Omental fat pad (tissue), 4 donors: ENCODE results near the gene ZFR2. TPM values are rescaled to one million over a fixed set of nuclear protein-coding genes. Genes with fewer than 3 reads are reported as not detected.

ENCODE experiments used
- ATAC-seq: fragments of 150-250 bp; one replicate; pipeline ENCODE4 v1.9.1; 2016; ENCODE audit warnings: mild to moderate bottlenecking, moderate library complexity; ENCODE audit not compliant: low FRiP score
- DNase-seq: peaks from one replicate; pipeline ENCODE4 v3.0.0-alpha.2; 2019; ENCODE audit warnings: low spot score
- total RNA-seq, 4 donors: library from RNA; depleted of rRNA; stranded (reverse); fragments of >200 nt; gene quantifications; one replicate each; pipeline ENCODE4 v1.1.0, GENCODE V29; 2016
- TF ChIP-seq, protein P1 (sequence below), 3 donors: fragments of 450-650 bp; IDR thresholded peaks; one replicate each; pipeline ENCODE4 v1.5.1; 2016 to 2017; ENCODE audit warnings: antibody characterized with exemption in 3 of 3, mild to moderate bottlenecking in 3 of 3, moderate library complexity in 2 of 3

ZFR2 gene
- total RNA-seq, 4 donors from 2014 or later: 0.12 TPM; not detected in 3

DNA sequence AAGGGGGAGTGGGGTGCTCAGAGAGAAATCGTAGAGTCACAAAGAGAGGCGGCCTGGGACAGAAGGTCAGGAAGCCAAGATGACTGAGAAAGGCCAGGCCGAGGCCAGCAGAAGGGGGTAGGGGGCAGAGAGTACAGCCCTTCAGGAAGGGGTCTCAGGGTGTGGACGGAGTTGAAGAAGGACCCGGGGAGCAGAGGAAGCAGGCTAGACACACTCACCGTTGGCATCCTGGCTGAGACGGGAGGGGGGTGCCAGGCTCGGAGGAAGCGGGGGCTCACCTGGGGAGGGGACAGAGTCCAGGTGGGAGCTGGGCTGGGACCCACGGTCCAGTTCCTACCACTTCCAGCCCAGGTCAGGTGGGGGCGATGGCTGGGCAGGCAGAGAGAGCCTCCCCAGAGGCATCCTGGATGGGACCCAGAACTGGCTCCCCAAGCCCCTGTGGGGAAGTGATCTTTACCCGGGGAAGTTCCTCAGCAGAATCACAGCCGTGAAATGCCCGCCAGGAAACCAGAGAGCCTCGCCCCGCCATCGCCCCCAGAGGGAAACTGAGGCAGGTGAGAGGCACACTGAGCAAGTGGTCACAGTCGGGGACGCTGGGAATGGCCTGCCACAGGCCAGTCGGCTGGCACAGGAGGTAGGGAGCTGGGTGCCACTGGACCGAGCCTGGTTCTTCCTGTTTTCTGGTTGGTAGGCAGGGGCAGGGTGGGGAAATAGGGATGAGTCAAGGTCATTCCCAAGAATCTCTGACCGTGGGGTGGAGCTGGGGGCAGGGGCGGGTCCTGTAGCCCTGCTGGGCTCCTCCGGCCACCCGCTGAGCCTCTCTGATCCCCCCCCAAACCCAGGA lies 84.0 kb downstream of the ZFR2 start:
- DNase-seq (no peak), ATAC-seq (no peak)
- TF ChIP-seq, protein P1, sequence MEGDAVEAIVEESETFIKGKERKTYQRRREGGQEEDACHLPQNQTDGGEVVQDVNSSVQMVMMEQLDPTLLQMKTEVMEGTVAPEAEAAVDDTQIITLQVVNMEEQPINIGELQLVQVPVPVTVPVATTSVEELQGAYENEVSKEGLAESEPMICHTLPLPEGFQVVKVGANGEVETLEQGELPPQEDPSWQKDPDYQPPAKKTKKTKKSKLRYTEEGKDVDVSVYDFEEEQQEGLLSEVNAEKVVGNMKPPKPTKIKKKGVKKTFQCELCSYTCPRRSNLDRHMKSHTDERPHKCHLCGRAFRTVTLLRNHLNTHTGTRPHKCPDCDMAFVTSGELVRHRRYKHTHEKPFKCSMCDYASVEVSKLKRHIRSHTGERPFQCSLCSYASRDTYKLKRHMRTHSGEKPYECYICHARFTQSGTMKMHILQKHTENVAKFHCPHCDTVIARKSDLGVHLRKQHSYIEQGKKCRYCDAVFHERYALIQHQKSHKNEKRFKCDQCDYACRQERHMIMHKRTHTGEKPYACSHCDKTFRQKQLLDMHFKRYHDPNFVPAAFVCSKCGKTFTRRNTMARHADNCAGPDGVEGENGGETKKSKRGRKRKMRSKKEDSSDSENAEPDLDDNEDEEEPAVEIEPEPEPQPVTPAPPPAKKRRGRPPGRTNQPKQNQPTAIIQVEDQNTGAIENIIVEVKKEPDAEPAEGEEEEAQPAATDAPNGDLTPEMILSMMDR (IDR thresholded peaks at IDR 0.05): no peak

DNA sequence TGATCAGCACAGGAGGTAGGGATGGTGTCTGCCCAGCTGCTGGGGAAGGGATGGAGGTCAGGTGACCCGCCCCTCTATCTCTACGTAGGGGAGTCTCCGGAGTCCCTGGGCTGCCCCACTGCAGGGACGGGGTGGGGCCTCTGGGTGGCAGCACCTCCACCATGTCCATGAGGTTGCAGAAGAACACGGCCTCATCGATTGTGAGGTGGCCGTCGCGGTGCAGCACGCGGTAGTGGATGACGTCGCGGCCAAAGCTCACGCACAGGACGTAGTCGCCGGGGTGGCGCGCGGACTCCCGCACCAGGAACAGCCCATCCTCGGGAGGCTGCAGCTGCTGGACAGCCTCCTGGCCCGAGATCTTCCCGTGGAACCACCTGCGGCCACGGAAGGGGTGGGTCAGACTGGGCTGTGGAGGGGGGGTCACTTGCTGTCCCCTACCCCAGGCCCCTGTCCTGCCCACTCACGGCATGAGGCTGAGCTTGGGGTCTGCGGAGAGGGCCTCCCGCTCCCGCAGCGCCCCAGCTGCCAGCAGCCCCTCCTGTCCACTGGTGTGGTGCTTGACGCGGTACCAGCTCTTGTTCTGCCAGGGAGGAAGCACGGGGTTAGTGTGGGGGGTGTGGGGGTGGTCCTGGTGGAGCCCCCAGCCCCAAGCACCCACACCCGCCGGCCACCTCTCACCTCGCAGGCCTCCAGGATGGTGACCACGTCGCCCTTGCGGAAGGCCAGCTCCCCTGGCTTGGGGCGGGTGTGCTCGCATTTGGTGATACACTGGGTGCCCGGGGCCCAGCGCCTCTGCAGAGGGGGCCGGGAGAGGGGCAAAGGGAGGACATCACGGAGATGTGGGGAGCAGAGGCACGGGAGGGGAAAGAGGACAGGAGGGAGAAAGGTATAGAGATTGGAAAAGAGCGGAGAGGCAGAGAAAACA lies 84.9 kb downstream of the ZFR2 start:
- TF ChIP-seq, protein P1 (IDR thresholded peaks at IDR 0.05): no peak
- ATAC-seq (no peak), DNase-seq (no peak)

DNA sequence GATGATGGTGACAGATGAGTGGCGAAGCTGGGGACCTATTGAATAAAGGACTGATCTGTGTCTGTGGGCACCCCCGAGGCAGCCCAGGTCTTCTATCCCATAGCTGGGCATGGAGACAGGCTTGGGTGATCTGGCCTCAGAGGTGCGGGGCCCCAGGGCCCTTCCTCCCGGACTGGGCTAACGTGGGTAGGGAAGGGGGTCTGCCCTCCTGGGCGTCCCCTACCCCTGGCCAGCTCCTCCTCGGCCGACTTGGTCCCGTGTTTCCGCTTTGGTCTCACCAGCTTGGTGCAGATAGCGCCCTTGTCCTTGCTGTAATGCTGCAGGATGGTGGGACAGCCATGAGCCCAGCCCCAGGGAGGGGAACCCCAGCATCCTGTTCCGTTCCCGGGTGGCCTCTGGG lies 85.9 kb downstream of the ZFR2 start:
- TF ChIP-seq, protein P1 (IDR thresholded peaks at IDR 0.05): no peak

DNA sequence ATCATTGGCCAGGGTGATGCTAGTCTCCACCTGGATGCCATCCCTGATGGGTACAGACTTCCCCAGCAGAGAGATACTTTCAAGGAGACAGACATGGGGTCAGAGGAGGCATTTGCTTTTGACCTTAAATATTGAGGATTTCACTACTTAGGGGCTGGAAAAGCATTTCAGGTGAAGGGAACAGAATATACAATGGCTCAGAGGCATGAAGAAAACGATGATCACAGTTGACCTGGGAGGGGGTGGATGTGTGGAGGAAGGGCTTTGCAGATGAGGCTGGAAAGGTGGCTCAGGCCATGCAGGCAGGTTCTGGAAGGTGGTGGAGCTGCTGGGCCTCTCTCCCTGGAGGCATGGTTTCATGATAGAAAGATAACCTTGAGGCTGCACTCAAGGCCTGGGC lies 86.5 kb downstream of the ZFR2 start:
- ATAC-seq: no peak
- no peak for DNase-seq
- TF ChIP-seq, protein P1 (IDR thresholded peaks at IDR 0.05): no peak

More for the DNA sequence above, 85.9 kb downstream of the ZFR2 start:
- DNase-seq (no peak), ATAC-seq (no peak)

DNA sequence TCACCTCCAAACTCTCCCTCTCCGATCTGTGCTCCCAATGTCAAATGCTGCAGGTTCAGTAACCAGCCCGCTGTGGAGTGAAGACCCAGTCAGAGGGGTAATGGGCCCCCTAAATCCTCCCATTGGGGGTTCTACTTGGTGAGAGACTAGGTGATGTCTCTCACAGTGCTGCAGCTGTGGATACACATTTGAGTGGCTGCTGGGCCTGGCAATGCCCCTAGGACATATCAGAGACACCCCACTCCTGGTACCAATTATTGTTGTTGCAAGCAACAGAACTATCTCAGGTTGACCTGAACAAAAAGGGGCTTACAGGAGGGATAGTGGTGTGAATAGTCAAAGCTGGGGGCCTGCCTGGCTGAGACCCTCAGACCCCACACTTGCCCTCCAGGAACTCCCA lies 87.2 kb downstream of the ZFR2 start:
- no peak for DNase-seq
- ATAC-seq: no peak
- TF ChIP-seq, protein P1 (IDR thresholded peaks at IDR 0.05): no peak

DNA sequence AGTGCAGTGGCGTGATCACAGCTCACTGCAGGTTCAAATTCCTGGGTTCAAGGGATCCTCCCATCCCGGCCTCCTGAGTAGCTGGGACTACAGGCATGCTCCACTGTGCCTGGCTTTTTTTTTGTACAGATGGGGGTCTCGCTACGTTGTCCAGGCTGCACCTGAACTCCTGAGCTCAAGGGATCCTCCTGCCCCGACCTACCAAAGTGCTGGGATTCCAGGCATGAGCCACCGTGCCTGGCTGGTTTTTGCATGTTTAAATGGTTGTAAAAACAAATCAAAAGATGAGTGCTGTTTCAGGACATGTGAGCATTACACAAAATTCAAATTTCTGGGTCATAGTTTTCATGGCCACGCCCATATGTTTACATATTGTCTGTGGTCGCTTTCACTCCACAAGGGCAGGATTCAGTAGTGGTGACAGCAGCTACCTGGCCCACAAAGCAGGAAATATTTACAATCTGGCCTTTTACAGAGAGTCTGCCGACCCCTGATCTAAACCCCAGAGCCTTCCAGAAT lies 88.0 kb downstream of the ZFR2 start:
- no peak for ATAC-seq

More for the DNA sequence above, 88.0 kb downstream of the ZFR2 start:
- TF ChIP-seq, protein P1 (IDR thresholded peaks at IDR 0.05): no peak
- no peak for DNase-seq
